ENCODE data around the gene LAMA2. TPM values are rescaled to one million over a fixed set of nuclear protein-coding genes. Genes with fewer than 3 reads are reported as not detected.

LAMA2 gene
- total RNA-seq, 5 donors from 2014 or later (not counting 1 experiment from before 2014, with no cell fraction given) = 0.30 to 0.62 (median 0.45) TPM

DNA sequence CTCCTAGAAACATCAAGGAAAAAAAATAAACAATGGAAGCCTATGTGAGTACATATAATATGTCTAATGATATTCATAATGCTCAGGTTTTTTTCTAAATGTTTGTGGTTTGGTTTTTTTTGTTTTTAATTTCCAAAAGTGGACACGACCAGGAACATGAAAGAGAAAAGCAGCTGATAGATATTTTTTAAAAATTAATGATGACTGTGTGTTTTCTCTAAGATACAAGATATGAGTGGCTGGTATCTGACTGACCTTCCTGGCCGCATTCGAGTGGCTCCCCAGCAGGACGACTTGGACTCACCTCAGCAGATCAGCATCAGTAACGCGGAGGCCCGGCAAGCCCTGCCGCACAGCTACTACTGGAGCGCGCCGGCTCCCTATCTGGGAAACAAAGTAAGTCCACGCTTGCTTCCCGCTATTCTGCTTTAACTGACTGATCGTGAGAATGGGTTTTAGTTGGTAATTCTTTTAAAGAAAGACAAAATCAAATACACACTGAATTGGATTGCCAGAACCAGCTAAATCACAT is 309.6 kb downstream of the LAMA2 start:
- no peaks in the 10 kb centered on the region for H3K36me3 Mint-ChIP-seq
- no peaks in the 10 kb centered on the region for H3K36me3 ChIP-seq (ENCODE audit: control insufficient read depth in 2 of 2, extremely low read depth in 1 of 2, insufficient read depth in 1 of 2, low read length in 1 of 2)
- no peak for ATAC-seq (replicated peaks in 1 of 4)
- no peaks in the 10 kb centered on the region for H3K27me3 ChIP-seq (replicated peaks in 1 of 2; ENCODE audit: control insufficient read depth in 2 of 2, extremely low read depth in 1 of 2, insufficient read depth in 2 of 2, low read length in 1 of 2)
- ChIA-PET CTCF (no interaction called here), POLR2A (no interaction called here)
- no peaks in the 10 kb centered on the region for H3K9me3 ChIP-seq
- no peak overlapping the region for H3K27ac Mint-ChIP-seq
- no peak overlapping the region for H3K27ac ChIP-seq (ENCODE audit: low read length)
- no peaks in the 10 kb centered on the region for H3K4me1 ChIP-seq (ENCODE audit: control insufficient read depth in 1 of 2, extremely low read depth in 1 of 2, insufficient read depth in 2 of 2, low read length in 2 of 2)
- DNase-seq = no peak
- H3K4me3 ChIP-seq (ENCODE audit: control insufficient read depth in 1 of 2, extremely low read depth in 1 of 2, low read length in 1 of 2) = no peak overlapping the region
- H3K27me3 Mint-ChIP-seq = peaks cover 5 to 9% of the 10 kb centered on the region in 2 donors
- no peak overlapping the region for H3K4me3 Mint-ChIP-seq
- 96% methylated on average over 7 of the region's 14 CpGs for WGBS (ENCODE audit: insufficient coverage)
- H3K9me3 Mint-ChIP-seq = no peaks in the 10 kb centered on the region
- H3K4me1 Mint-ChIP-seq = no peaks in the 10 kb centered on the region

- no peak overlapping the region for H3K4me3 Mint-ChIP-seq
- Histone ChIP-seq H3K9me3 (no peaks in the 10 kb centered on the region), H3K36me3 (ENCODE audit: control insufficient read depth in 2 of 2, extremely low read depth in 1 of 2, insufficient read depth in 1 of 2, low read length in 1 of 2) (no peaks in the 10 kb centered on the region), H3K27ac (ENCODE audit: low read length) (no peak overlapping the region), H3K4me1 (ENCODE audit: control insufficient read depth in 1 of 2, extremely low read depth in 1 of 2, insufficient read depth in 2 of 2, low read length in 2 of 2) (no peaks in the 10 kb centered on the region), H3K27me3 (replicated peaks in 1 of 2; ENCODE audit: control insufficient read depth in 2 of 2, extremely low read depth in 1 of 2, insufficient read depth in 2 of 2, low read length in 1 of 2) (no peaks in the 10 kb centered on the region), H3K4me3 (ENCODE audit: control insufficient read depth in 1 of 2, extremely low read depth in 1 of 2, low read length in 1 of 2) (no peak overlapping the region)
- no peaks in the 10 kb centered on the region for H3K36me3 Mint-ChIP-seq
- ChIA-PET CTCF (no interaction called here), POLR2A (interaction anchor here in 1 of 2 donors (0.7 kb wide), 1 partner anchor 1707 kb away, joined by 3 read pairs; no protein-coding TSS in a partner anchor)
- ATAC-seq (replicated peaks in 1 of 4) = no peak
- DNase-seq = no peak
- no peaks in the 10 kb centered on the region for H3K9me3 Mint-ChIP-seq
- WGBS (ENCODE audit: insufficient coverage) = 93% methylated on average over 4 of the region's 7 CpGs
- H3K27me3 Mint-ChIP-seq = peaks cover 4% of the 10 kb centered on the region in 2 donors
- H3K4me1 Mint-ChIP-seq = no peaks in the 10 kb centered on the region
- no peak overlapping the region for H3K27ac Mint-ChIP-seq
These were observed 311.5 kb downstream of the LAMA2 start for GRCh38 chr6:129194306-129194941.

DNA sequence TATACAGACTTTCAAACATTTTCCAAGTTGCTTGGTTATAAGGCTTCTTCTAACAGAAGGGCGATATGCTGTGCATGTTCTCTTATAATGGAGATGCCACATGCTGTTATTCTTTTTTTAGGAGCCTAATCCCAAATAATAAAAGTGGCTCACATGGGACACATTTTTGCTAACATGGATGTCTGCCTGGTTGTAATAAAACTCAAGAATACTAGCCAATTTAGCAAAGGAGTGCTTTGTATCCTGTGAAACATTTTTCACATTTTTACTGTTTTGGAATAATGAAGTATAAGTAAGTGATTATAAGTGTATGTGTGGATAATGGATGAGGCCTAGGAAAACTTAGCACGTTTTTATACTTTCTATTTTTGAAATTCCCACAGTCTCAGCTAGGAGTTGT is 312.2 kb downstream of the LAMA2 start:
- no peaks in the 10 kb centered on the region for H3K9me3 Mint-ChIP-seq
- H3K4me3 Mint-ChIP-seq = no peak overlapping the region
- H3K27me3 Mint-ChIP-seq = peaks cover 0 to 4% of the 10 kb centered on the region in 2 donors
- POLR2A ChIA-PET = interaction anchor here in 1 of 2 donors (0.7 kb wide), 1 partner anchor 1706 kb away, joined by 3 read pairs; no protein-coding TSS in a partner anchor
- H3K36me3 Mint-ChIP-seq = no peaks in the 10 kb centered on the region
- no peaks in the 10 kb centered on the region for H3K36me3 ChIP-seq (ENCODE audit: control insufficient read depth in 2 of 2, extremely low read depth in 1 of 2, insufficient read depth in 1 of 2, low read length in 1 of 2)
- H3K9me3 ChIP-seq = no peaks in the 10 kb centered on the region
- no peaks in the 10 kb centered on the region for H3K4me1 Mint-ChIP-seq
- no peak overlapping the region for H3K27ac Mint-ChIP-seq
- H3K27ac ChIP-seq (ENCODE audit: low read length) = no peak overlapping the region
- WGBS (ENCODE audit: insufficient coverage) = no CpG with 5 or more reads among the region's 2 CpGs
- no peak for ATAC-seq (replicated peaks in 1 of 4)
- no peak overlapping the region for H3K4me3 ChIP-seq (ENCODE audit: control insufficient read depth in 1 of 2, extremely low read depth in 1 of 2, low read length in 1 of 2)
- CTCF ChIA-PET = interaction anchor here in 1 of 2 donors (0.7 kb wide), 1 partner anchor 58 kb away, joined by 3 read pairs; no protein-coding TSS in a partner anchor
- no peaks in the 10 kb centered on the region for H3K27me3 ChIP-seq (replicated peaks in 1 of 2; ENCODE audit: control insufficient read depth in 2 of 2, extremely low read depth in 1 of 2, insufficient read depth in 2 of 2, low read length in 1 of 2)
- no peak for DNase-seq
- no peaks in the 10 kb centered on the region for H3K4me1 ChIP-seq (ENCODE audit: control insufficient read depth in 1 of 2, extremely low read depth in 1 of 2, insufficient read depth in 2 of 2, low read length in 2 of 2)

GRCh38 chr6:129195643-129196042 is 312.7 kb downstream of the LAMA2 start:
- no peaks in the 10 kb centered on the region for H3K4me1 ChIP-seq (ENCODE audit: control insufficient read depth in 1 of 2, extremely low read depth in 1 of 2, insufficient read depth in 2 of 2, low read length in 2 of 2)
- no peaks in the 10 kb centered on the region for H3K36me3 Mint-ChIP-seq

GRCh38 chr6:129197154-129197553 is 314.2 kb downstream of the LAMA2 start:
- Histone ChIP-seq H3K27ac (ENCODE audit: low read length) (no peak overlapping the region), H3K36me3 (ENCODE audit: control insufficient read depth in 2 of 2, extremely low read depth in 1 of 2, insufficient read depth in 1 of 2, low read length in 1 of 2) (no peaks in the 10 kb centered on the region), H3K9me3 (no peaks in the 10 kb centered on the region), H3K4me3 (ENCODE audit: control insufficient read depth in 1 of 2, extremely low read depth in 1 of 2, low read length in 1 of 2) (no peak overlapping the region), H3K4me1 (ENCODE audit: control insufficient read depth in 1 of 2, extremely low read depth in 1 of 2, insufficient read depth in 2 of 2, low read length in 2 of 2) (no peaks in the 10 kb centered on the region), H3K27me3 (replicated peaks in 1 of 2; ENCODE audit: control insufficient read depth in 2 of 2, extremely low read depth in 1 of 2, insufficient read depth in 2 of 2, low read length in 1 of 2) (no peaks in the 10 kb centered on the region)
- WGBS (ENCODE audit: insufficient coverage) = 14% methylated on average over 1 of the region's 4 CpGs
- DNase-seq = no peak
- no peak for ATAC-seq (replicated peaks in 1 of 4)
- Mint-ChIP-seq H3K4me3 (no peak overlapping the region), H3K4me1 (no peaks in the 10 kb centered on the region), H3K36me3 (no peaks in the 10 kb centered on the region), H3K9me3 (no peaks in the 10 kb centered on the region), H3K27ac (no peak overlapping the region), H3K27me3 (peaks cover 7 to 11% of the 10 kb centered on the region in 2 donors)
- ChIA-PET POLR2A (no interaction called here), CTCF (no interaction called here)

More at GRCh38 chr6:129195643-129196042, 312.7 kb downstream of the LAMA2 start:
- Mint-ChIP-seq H3K4me3 (no peak overlapping the region), H3K9me3 (no peaks in the 10 kb centered on the region), H3K27me3 (peaks cover 0 to 4% of the 10 kb centered on the region in 2 donors), H3K4me1 (no peaks in the 10 kb centered on the region), H3K27ac (no peak overlapping the region)
- ATAC-seq (replicated peaks in 1 of 4) (no peak), DNase-seq (no peak)
- Histone ChIP-seq H3K36me3 (ENCODE audit: control insufficient read depth in 2 of 2, extremely low read depth in 1 of 2, insufficient read depth in 1 of 2, low read length in 1 of 2) (no peaks in the 10 kb centered on the region), H3K27me3 (replicated peaks in 1 of 2; ENCODE audit: control insufficient read depth in 2 of 2, extremely low read depth in 1 of 2, insufficient read depth in 2 of 2, low read length in 1 of 2) (no peaks in the 10 kb centered on the region), H3K9me3 (no peaks in the 10 kb centered on the region), H3K4me3 (ENCODE audit: control insufficient read depth in 1 of 2, extremely low read depth in 1 of 2, low read length in 1 of 2) (no peak overlapping the region), H3K27ac (ENCODE audit: low read length) (no peak overlapping the region)
- POLR2A ChIA-PET = no interaction called here
- CTCF ChIA-PET = interaction anchor here (0.5 to 0.7 kb wide), 4 partner anchors 11 to 1685 kb away, joined by 3 to 5 read pairs (median 3); no protein-coding TSS in a partner anchor

DNA sequence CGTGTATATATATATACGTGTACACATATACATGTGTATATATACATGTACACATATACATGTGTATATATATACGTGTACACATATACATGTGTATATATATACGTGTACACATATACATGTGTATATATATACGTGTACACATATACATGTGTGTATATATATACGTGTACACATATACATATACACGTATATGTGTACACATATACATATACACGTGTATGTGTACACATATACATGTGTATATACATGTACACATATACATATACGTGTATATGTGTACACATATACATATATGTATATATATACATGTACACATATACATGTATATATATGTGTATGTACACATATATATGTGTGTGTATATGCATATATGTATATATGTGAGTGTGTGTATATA is 317.2 kb downstream of the LAMA2 start:
- ATAC-seq (replicated peaks in 1 of 4) = no peak
- POLR2A ChIA-PET = no interaction called here
- H3K4me1 ChIP-seq (ENCODE audit: control insufficient read depth in 1 of 2, extremely low read depth in 1 of 2, insufficient read depth in 2 of 2, low read length in 2 of 2) = no peaks in the 10 kb centered on the region
- Mint-ChIP-seq H3K27ac (no peak overlapping the region), H3K36me3 (no peaks in the 10 kb centered on the region), H3K4me3 (no peak overlapping the region), H3K9me3 (no peaks in the 10 kb centered on the region), H3K4me1 (no peaks in the 10 kb centered on the region), H3K27me3 (peaks cover 7 to 13% of the 10 kb centered on the region in 2 donors)
- no peak for DNase-seq
- CTCF ChIA-PET = no interaction called here
- WGBS (ENCODE audit: insufficient coverage) = no CpG with 5 or more reads among the region's 9 CpGs
- H3K27ac ChIP-seq (ENCODE audit: low read length) = no peak overlapping the region
- H3K27me3 ChIP-seq (replicated peaks in 1 of 2; ENCODE audit: control insufficient read depth in 2 of 2, extremely low read depth in 1 of 2, insufficient read depth in 2 of 2, low read length in 1 of 2) = no peaks in the 10 kb centered on the region
- H3K36me3 ChIP-seq (ENCODE audit: control insufficient read depth in 2 of 2, extremely low read depth in 1 of 2, insufficient read depth in 1 of 2, low read length in 1 of 2) = no peaks in the 10 kb centered on the region
- no peaks in the 10 kb centered on the region for H3K9me3 ChIP-seq
- H3K4me3 ChIP-seq (ENCODE audit: control insufficient read depth in 1 of 2, extremely low read depth in 1 of 2, low read length in 1 of 2) = no peak overlapping the region

All from T-cell (primary cell).